K562 (cell line): ENCODE results near the gene ATP6V1G2. TPM values are rescaled to one million over a fixed set of nuclear protein-coding genes. Genes with fewer than 3 reads are reported as not detected.

ENCODE experiments used
- ATAC-seq: fragments of 200-7000 bp; cut with Tn5 transposase; 3 replicates; pipeline ENCODE4 v1.9.1; 2020; ENCODE audit warnings: moderate library complexity
- BruUV-seq: library from RNA; stranded (reverse); fragments of 400-500 nt; replicated peaks from 2 replicates; lab custom pipeline; 2021; lab: Mats Ljungman, UMichigan
- CTCF ChIA-PET: fragments of 300-600 bp; formaldehyde crosslinking; extraction: SDS; loops from one replicate; lab custom pipeline; 2021; ENCODE audit warnings: low intra/inter-chr PET ratio; lab: Yijun Ruan, JAX
- POLR2A ChIA-PET: fragments of 300-600, 350-650 bp; sonication (Branson Sonifier 250); formaldehyde crosslinking; extraction: SDS; loops from one replicate; lab custom pipeline; 2021; ENCODE audit warnings: antibody characterized with exemption, inconsistent platforms; lab: Yijun Ruan, JAX
- DNase-seq, 4 experiments: peaks; one replicate each; pipeline versions ENCODE4 v3.0.0 to v3.0.0-alpha.2; 2011 to 2018; ENCODE audit warnings: low spot score in 3 of 4, mixed read lengths in 3 of 4; ENCODE audit errors: extremely low read depth in 1 of 4
- FAIRE-seq: peaks from 2 replicates; lab custom pipeline; 2011; peaks lifted over from hg19 to GRCh38; lab: Jason Lieb, UNC
- H2AFZ ChIP-seq: 2 replicates; pipeline ENCODE4 v1.6.0; 2011; ENCODE audit warnings: low read depth, low read length, control low read depth, inconsistent platforms
- H3K27ac ChIP-seq: fragments of 200-600 bp; 3 replicates; pipeline ENCODE4 v1.8.0; 2011; ENCODE audit warnings: low read depth, mild to moderate bottlenecking, control low read depth, inconsistent platforms, low read length, moderate library complexity, mixed read lengths; ENCODE audit errors: extremely low read depth
- H3K27me3 ChIP-seq, 2 experiments: fragments of 300-600 bp in 1 of 2; 2 replicates in 1 of 2; 3 replicates in 1 of 2; pipeline versions ENCODE4 v1.6.0 to v1.8.0; 2011; ENCODE audit warnings: inconsistent platforms in 2 of 2, low read length in 2 of 2, mild to moderate bottlenecking in 1 of 2, mixed read lengths in 1 of 2, moderate library complexity in 1 of 2; ENCODE audit not compliant: control insufficient read depth in 2 of 2, insufficient read depth in 2 of 2
- H3K36me3 ChIP-seq: fragments of 300-600 bp; 3 replicates; pipeline ENCODE4 v1.8.0; 2011; ENCODE audit warnings: mild to moderate bottlenecking, low read length, inconsistent platforms; ENCODE audit not compliant: control insufficient read depth, insufficient read depth
- H3K4me1 ChIP-seq, 2 experiments: fragments of 200-600 bp in 1 of 2; replicated peaks in 1 of 2; 2 replicates in 1 of 2; 3 replicates in 1 of 2; pipeline versions ENCODE4 v1.5.1 to v1.8.0; 2011; ENCODE audit warnings: inconsistent platforms in 2 of 2, low read length in 2 of 2, mild to moderate bottlenecking in 1 of 2, mixed read lengths in 1 of 2, moderate library complexity in 1 of 2; ENCODE audit not compliant: control insufficient read depth in 2 of 2, insufficient read depth in 2 of 2
- H3K4me2 ChIP-seq: 2 replicates; pipeline ENCODE4 v1.6.1; 2011; ENCODE audit warnings: low read length, control low read depth, inconsistent platforms, mixed read lengths; ENCODE audit not compliant: insufficient read depth
- H3K4me3 ChIP-seq: fragments of 200-600 bp; sonication (generic), shearing (Covaris generic); 2 replicates; pipeline ENCODE4 v1.5.1; 2016; ENCODE audit warnings: control low read depth, inconsistent platforms
- H3K79me2 ChIP-seq: fragments of 200-600 bp; 3 replicates; pipeline ENCODE4 v1.8.0; 2011; ENCODE audit warnings: low read length, inconsistent platforms; ENCODE audit not compliant: control insufficient read depth, insufficient read depth
- H3K9ac ChIP-seq, 2 experiments: 2 replicates each; pipeline versions ENCODE4 v1.6.0 to v1.6.1; 2011; ENCODE audit warnings: low read depth in 2 of 2, low read length in 2 of 2, control low read depth in 1 of 2, inconsistent platforms in 1 of 2, mild to moderate bottlenecking in 1 of 2, mixed read lengths in 1 of 2; ENCODE audit not compliant: insufficient read depth in 1 of 2
- H3K9me1 ChIP-seq: one replicate; pipeline ENCODE4 v1.6.0; 2011; ENCODE audit warnings: inconsistent platforms, mild to moderate bottlenecking, low read length, moderate library complexity; ENCODE audit not compliant: control insufficient read depth, insufficient read depth
- H3K9me3 ChIP-seq: replicated peaks from 2 replicates; pipeline ENCODE4 v1.5.1; 2011; ENCODE audit warnings: low read depth, low read length, inconsistent platforms; ENCODE audit not compliant: control insufficient read depth, insufficient read depth
- H4K20me1 ChIP-seq: replicated peaks from 2 replicates; pipeline ENCODE4 v1.6.1; 2011; ENCODE audit warnings: low read length, inconsistent platforms, mixed read lengths; ENCODE audit not compliant: control insufficient read depth, insufficient read depth
- ARID1B ChIP-seq: fragments of 450-650 bp; IDR thresholded peaks from 2 replicates; pipeline ENCODE4 v1.6.1; 2016; ENCODE audit warnings: antibody characterized with exemption, mild to moderate bottlenecking, inconsistent platforms
- CREB1 ChIP-seq, 2 experiments: sonication (generic) in 1 of 2; formaldehyde crosslinking in 1 of 2; IDR thresholded peaks; 2 replicates each; pipeline versions ENCODE4 v1.6.1 to v1.8.0; 2012 to 2022; ENCODE audit warnings: inconsistent platforms in 1 of 2, mild to moderate bottlenecking in 1 of 2, missing genetic modification reagents in 1 of 2, moderate library complexity in 1 of 2
- EP400 ChIP-seq: fragments of 450-650 bp; IDR thresholded peaks from 2 replicates; pipeline ENCODE4 v1.6.1; 2017; ENCODE audit warnings: antibody characterized with exemption, mild to moderate bottlenecking, moderate library complexity
- KDM4B ChIP-seq, 2 experiments: fragments of 450-650 bp in 1 of 2; sonication (generic) in 1 of 2; IDR thresholded peaks; 2 replicates each; pipeline ENCODE4 v1.6.1; 2016 to 2017; ENCODE audit warnings: borderline replicate concordance in 2 of 2, antibody characterized with exemption in 1 of 2, low read depth in 1 of 2, mild to moderate bottlenecking in 1 of 2
- MAZ ChIP-seq, 2 experiments: fragments of 450-650 bp in 1 of 2; sonication (generic) in 1 of 2; formaldehyde crosslinking; IDR thresholded peaks in 1 of 2; conservative IDR thresholded peaks in 1 of 2; 2 replicates each; pipeline versions ENCODE4 v1.4.0 to v1.5.0; 2020; ENCODE audit warnings: mild to moderate bottlenecking in 1 of 2, missing genetic modification reagents in 1 of 2
- MBD2 ChIP-seq: sonication (generic); IDR thresholded peaks from 2 replicates; pipeline ENCODE4 v1.6.1; 2016; ENCODE audit warnings: low read depth, borderline replicate concordance
- MEF2D ChIP-seq: conservative IDR thresholded peaks from 2 replicates; pipeline ENCODE4 v1.6.1; 2016; ENCODE audit warnings: low read depth, missing genetic modification characterization, missing compliant biosample characterization
- WGBS: fragments of 100-300 bp; shearing (Covaris generic); methylation state at CpG from one replicate; pipeline ENCODE4 v1.1.6; 2016; ENCODE audit warnings: low coverage, mixed read lengths; ENCODE audit not compliant: insufficient coverage; ENCODE audit errors: missing lambda C conversion rate; 5-methylcytosine and 5-hydroxymethylcytosine counted together
- in situ Hi-C: fragments of 300-500 bp; cut with MboI; formaldehyde crosslinking; loops from 4 replicates; pipeline ENCODE4 v1.15.0; 2018; ENCODE audit warnings: inconsistent platforms, mixed read lengths
- intact Hi-C: fragments of 100-400 bp; cut with micrococcal nuclease; formaldehyde crosslinking; loops from 2 replicates; pipeline ENCODE4 v1.14.2; 2022
- polyA plus RNA-seq, 8 experiments: library from polyadenylated mRNA; depleted of rRNA in 4 of 8; stranded (reverse) in 5 of 8; unstranded in 3 of 8; fragments of >200 nt; fragmentation: Nextera tagmentation in 2 of 8; fragmentation: Illumina TruSeq in 1 of 8; extraction: Ambion mirVana in 2 of 8; extraction: Trizol in 1 of 8; gene quantifications; 2 replicates each; pipeline versions ENCODE4 v1.2.1 to v1.2.3, GENCODE V29; 2011 to 2014; ENCODE audit warnings: inconsistent platforms in 1 of 8, missing spikeins in 1 of 8
- total RNA-seq, 7 experiments: library from RNA; depleted of rRNA in 6 of 7; stranded (reverse); fragments of >200 nt in 6 of 7; fragmentation: Illumina TruSeq in 2 of 7; extraction: Trizol in 2 of 7; gene quantifications; 2 replicates each; pipeline versions ENCODE4 v1.2.1 to v1.2.3, GENCODE V29; 2011 to 2021; ENCODE audit warnings: low replicate concordance in 1 of 7
- TF ChIP-seq, protein P1 (sequence below): sonication (generic); formaldehyde crosslinking; IDR thresholded peaks from 2 replicates; pipeline ENCODE4 v1.8.0; 2023; ENCODE audit warnings: mild to moderate bottlenecking, missing genetic modification reagents
- TF ChIP-seq, protein P2 (sequence below): fragments of 250-450 bp; sonication (Bioruptor Pico); IDR thresholded peaks from 2 replicates; pipeline ENCODE4 v1.4.0; 2020; ENCODE audit warnings: borderline replicate concordance

The ATP6V1G2 gene
- total and polyA plus RNA-seq, 9 of the 15 experiments (the other 6 are each of a cell fraction or from before 2014, with no cell fraction given): 0.14 to 1.5 (median 0.33) TPM

DNA sequence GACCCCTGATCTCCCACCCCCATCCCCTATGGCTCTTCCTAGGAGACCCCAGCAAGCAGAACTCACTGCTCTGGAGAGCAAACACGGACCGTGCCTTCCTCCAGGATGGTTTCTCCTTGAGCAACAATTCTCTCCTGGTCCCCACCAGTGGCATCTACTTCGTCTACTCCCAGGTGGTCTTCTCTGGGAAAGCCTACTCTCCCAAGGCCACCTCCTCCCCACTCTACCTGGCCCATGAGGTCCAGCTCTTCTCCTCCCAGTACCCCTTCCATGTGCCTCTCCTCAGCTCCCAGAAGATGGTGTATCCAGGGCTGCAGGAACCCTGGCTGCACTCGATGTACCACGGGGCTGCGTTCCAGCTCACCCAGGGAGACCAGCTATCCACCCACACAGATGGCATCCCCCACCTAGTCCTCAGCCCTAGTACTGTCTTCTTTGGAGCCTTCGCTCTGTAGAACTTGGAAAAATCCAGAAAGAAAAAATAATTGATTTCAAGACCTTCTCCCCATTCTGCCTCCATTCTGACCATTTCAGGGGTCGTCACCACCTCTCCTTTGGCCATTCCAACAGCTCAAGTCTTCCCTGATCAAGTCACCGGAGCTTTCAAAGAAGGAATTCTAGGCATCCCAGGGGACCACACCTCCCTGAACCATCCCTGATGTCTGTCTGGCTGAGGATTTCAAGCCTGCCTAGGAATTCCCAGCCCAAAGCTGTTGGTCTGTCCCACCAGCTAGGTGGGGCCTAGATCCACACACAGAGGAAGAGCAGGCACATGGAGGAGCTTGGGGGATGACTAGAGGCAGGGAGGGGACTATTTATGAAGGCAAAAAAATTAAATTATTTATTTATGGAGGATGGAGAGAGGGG lies 27.1 kb upstream of the ATP6V1G2 start:
- FAIRE-seq: no peak
- ChIA-PET POLR2A (interaction anchor here (0.5 to 2.0 kb wide), 12 partner anchors 9 to 262 kb away, joined by 3 to 10 read pairs (median 4); partner anchors contain the start of genes DDX39B, LST1 and NCR3), CTCF (no interaction called here)
- H3K9me1 ChIP-seq: no peaks in the 10 kb centered on the region
- no peak overlapping the region for H3K27ac ChIP-seq
- in situ Hi-C loops (no loop called here), intact Hi-C loops (no loop called here)
- H4K20me1 ChIP-seq: no peaks in the 10 kb centered on the region
- no peak overlapping the region for H3K4me3 ChIP-seq
- TF ChIP-seq, protein P1, sequence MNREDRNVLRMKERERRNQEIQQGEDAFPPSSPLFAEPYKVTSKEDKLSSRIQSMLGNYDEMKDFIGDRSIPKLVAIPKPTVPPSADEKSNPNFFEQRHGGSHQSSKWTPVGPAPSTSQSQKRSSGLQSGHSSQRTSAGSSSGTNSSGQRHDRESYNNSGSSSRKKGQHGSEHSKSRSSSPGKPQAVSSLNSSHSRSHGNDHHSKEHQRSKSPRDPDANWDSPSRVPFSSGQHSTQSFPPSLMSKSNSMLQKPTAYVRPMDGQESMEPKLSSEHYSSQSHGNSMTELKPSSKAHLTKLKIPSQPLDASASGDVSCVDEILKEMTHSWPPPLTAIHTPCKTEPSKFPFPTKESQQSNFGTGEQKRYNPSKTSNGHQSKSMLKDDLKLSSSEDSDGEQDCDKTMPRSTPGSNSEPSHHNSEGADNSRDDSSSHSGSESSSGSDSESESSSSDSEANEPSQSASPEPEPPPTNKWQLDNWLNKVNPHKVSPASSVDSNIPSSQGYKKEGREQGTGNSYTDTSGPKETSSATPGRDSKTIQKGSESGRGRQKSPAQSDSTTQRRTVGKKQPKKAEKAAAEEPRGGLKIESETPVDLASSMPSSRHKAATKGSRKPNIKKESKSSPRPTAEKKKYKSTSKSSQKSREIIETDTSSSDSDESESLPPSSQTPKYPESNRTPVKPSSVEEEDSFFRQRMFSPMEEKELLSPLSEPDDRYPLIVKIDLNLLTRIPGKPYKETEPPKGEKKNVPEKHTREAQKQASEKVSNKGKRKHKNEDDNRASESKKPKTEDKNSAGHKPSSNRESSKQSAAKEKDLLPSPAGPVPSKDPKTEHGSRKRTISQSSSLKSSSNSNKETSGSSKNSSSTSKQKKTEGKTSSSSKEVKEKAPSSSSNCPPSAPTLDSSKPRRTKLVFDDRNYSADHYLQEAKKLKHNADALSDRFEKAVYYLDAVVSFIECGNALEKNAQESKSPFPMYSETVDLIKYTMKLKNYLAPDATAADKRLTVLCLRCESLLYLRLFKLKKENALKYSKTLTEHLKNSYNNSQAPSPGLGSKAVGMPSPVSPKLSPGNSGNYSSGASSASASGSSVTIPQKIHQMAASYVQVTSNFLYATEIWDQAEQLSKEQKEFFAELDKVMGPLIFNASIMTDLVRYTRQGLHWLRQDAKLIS (CRISPR knock-in tag): no peak
- no peak for TF ChIP-seq KDM4B (IDR thresholded peaks at IDR 0.05; ENCODE audit: borderline replicate concordance in 2 of 2, low read depth in 1 of 2)
- no peak for TF ChIP-seq MBD2
- no peak for TF ChIP-seq MEF2D (tag)
- TF ChIP-seq EP400: no peak
- TF ChIP-seq, protein P2, sequence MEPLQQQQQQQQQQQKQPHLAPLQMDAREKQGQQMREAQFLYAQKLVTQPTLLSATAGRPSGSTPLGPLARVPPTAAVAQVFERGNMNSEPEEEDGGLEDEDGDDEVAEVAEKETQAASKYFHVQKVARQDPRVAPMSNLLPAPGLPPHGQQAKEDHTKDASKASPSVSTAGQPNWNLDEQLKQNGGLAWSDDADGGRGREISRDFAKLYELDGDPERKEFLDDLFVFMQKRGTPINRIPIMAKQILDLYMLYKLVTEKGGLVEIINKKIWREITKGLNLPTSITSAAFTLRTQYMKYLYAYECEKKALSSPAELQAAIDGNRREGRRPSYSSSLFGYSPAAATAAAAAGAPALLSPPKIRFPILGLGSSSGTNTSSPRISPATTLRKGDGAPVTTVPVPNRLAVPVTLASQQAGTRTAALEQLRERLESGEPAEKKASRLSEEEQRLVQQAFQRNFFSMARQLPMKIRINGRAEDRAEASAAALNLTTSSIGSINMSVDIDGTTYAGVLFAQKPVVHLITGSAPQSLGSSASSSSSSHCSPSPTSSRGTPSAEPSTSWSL (CRISPR knock-in tag): no peak
- no peak for TF ChIP-seq MAZ (CRISPR knock-in tag; conservative IDR thresholded peaks at IDR 0.05 in 1 of 2, IDR thresholded peaks at IDR 0.05 in 1 of 2)
- no peak for TF ChIP-seq CREB1 (IDR thresholded peaks at IDR 0.05)
- TF ChIP-seq CREB1 (CRISPR knock-in tag; IDR thresholded peaks at IDR 0.05): no peak
- TF ChIP-seq ARID1B: no peak
- peak overlapping the region in 1 of 2 experiments; percentile 21; a peak in 1 of 4 replicates for H3K9ac ChIP-seq
- no peak overlapping the region for H3K4me2 ChIP-seq
- 26% methylated on average over 9 of the region's 9 CpGs for WGBS
- H3K4me1 ChIP-seq: peaks cover 0 to 20% of the 10 kb centered on the region in 2 experiments; a peak in 2 of 5 replicates
- H3K79me2 ChIP-seq: no peaks in the 10 kb centered on the region
- H3K9me3 ChIP-seq: no peaks in the 10 kb centered on the region
- no peak for DNase-seq
- no peaks in the 10 kb centered on the region for H3K27me3 ChIP-seq
- BruUV-seq: no TSS peak
- H2AFZ ChIP-seq: no peak overlapping the region
- no peaks in the 10 kb centered on the region for H3K36me3 ChIP-seq
- no peak for ATAC-seq
